ENCODE measurements around the gene SPCS1. TPM values are rescaled to one million over a fixed set of nuclear protein-coding genes. Genes with fewer than 3 reads are reported as not detected.

The SPCS1 gene
- total RNA-seq, 4 donors from 2014 or later = 152 to 188 (median 162) TPM

GRCh38 chr3:52685285-52685708 lies 20.6 kb upstream of the SPCS1 start:
- intact Hi-C loops (cut with DNase I; ENCODE audit: low total_unique reads) (loop anchor here (1.0 to 10.0 kb wide), 6 partner anchors 20 to 1210 kb away; partner anchors contain the start of genes GLT8D1, ITIH4, SELENOK and STIMATE), in situ Hi-C loops (cut with MboI; ENCODE audit: low sequenced_read_pairs in 4 of 4) (no loop called here)
- TF ChIP-seq, protein P1, sequence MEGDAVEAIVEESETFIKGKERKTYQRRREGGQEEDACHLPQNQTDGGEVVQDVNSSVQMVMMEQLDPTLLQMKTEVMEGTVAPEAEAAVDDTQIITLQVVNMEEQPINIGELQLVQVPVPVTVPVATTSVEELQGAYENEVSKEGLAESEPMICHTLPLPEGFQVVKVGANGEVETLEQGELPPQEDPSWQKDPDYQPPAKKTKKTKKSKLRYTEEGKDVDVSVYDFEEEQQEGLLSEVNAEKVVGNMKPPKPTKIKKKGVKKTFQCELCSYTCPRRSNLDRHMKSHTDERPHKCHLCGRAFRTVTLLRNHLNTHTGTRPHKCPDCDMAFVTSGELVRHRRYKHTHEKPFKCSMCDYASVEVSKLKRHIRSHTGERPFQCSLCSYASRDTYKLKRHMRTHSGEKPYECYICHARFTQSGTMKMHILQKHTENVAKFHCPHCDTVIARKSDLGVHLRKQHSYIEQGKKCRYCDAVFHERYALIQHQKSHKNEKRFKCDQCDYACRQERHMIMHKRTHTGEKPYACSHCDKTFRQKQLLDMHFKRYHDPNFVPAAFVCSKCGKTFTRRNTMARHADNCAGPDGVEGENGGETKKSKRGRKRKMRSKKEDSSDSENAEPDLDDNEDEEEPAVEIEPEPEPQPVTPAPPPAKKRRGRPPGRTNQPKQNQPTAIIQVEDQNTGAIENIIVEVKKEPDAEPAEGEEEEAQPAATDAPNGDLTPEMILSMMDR (IDR thresholded peaks at IDR 0.05 in 4 of 5, conservative IDR thresholded peaks at IDR 0.05 in 1 of 5) = peak in 1 of 5 experiments; percentile 3
- TF ChIP-seq POLR2A (IDR thresholded peaks at IDR 0.05) = no peak
- Histone ChIP-seq H3K36me3 (peaks cover 0 to 50% of the 10 kb centered on the region in 2 donors), H3K9me3 (no peaks in the 10 kb centered on the region), H3K27ac (peak overlapping the region; percentile 84 to 94 (median 92)), H3K4me1 (peaks cover 31 to 42% of the 10 kb centered on the region in 2 donors), H3K4me3 (peak overlapping the region; percentile 61 to 87 (median 85)), H3K27me3 (no peaks in the 10 kb centered on the region)
- ATAC-seq = peak; percentile 89 to 93
- DNase-seq = peak; percentile 55 to 80

DNA sequence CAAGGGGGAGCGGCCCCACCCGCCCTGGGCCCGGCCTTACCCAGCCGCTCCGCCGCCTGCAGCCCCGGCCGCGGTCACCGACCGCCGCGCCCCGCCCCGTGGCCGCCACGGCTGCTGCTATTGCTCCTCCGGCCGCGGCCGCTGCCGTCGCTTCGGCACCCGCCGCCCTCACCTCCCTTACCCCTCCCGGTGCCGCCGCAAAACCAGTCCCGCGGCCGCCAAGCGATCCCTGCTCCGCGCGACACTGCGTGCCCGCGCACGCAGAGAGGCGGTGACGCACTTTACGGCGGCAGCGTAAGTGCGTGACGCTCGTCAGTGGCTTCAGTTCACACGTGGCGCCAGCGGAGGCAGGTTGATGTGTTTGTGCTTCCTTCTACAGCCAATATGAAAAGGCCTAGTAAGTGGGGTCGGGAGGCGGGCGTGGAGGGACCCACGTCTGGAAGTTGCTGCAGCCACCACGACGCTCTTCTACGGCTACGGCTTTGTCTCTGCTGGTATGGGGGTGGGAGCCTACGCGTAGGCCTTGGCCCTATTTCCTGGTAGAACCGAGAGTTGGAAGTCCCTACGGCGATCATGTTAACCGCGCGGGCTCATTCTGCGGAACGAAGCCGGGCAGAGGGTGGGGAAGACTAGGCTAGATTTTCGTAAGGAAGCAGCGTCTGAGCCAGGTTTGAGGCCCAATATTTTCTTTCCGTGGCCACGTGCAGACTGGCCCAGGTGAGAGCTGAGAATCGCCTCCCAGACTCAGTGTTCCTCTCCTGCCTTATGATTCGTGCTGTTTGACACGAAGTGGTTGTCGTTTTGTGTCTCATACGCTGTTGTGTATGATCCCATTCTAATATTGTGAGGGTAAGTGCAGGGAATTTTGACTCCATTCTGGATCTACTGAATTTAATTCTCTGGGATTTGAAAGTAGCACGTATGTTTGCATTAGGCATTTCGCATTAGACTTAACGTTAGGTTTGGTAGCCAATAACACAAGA lies 19.9 kb upstream of the SPCS1 start, which contains the start of the genes GNL3 and PBRM1:
TSS of gene GNL3 (plus strand) at position 324 of the 983 bp plus-strand sequence. CDS start at position 385, 61 bp downstream.
TSS of gene PBRM1 (minus strand) at position 205 of the 983 bp plus-strand sequence.
- intact Hi-C loops (cut with DNase I; ENCODE audit: low total_unique reads) (loop anchor here (1.0 to 10.0 kb wide), 6 partner anchors 19 to 1209 kb away; partner anchors contain the start of genes GLT8D1, ITIH4, SELENOK and STIMATE), in situ Hi-C loops (cut with MboI; ENCODE audit: low sequenced_read_pairs in 4 of 4) (no loop called here)
- H3K4me1 ChIP-seq = peaks cover 31 to 42% of the 10 kb centered on the region in 2 donors
- no peaks in the 10 kb centered on the region for H3K9me3 ChIP-seq
- peak; percentile 96 to 98 for ATAC-seq
- peak within 1 kb of the TSS; percentile 85 to 94 (median 86) for H3K4me3 ChIP-seq
- H3K27me3 ChIP-seq = no peaks in the 10 kb centered on the region
- peaks cover 0 to 50% of the 10 kb centered on the region in 2 donors for H3K36me3 ChIP-seq
- H3K27ac ChIP-seq = peak within 1 kb of the TSS; percentile 84 to 94 (median 92)
- peak; percentile 89 to 91 for TF ChIP-seq POLR2A (IDR thresholded peaks at IDR 0.05)
- TF ChIP-seq, protein P1 (IDR thresholded peaks at IDR 0.05 in 4 of 5, conservative IDR thresholded peaks at IDR 0.05 in 1 of 5) = peak in 1 of 5 experiments; percentile 20
- peak; percentile 88 to 93 for DNase-seq

- ATAC-seq = no peak
- no peak for DNase-seq
- Histone ChIP-seq H3K9me3 (no peaks in the 10 kb centered on the region), H3K36me3 (peaks cover 0 to 64% of the 10 kb centered on the region in 2 donors), H3K4me1 (peaks cover 23 to 26% of the 10 kb centered on the region in 2 donors), H3K4me3 (no peak overlapping the region), H3K27me3 (no peaks in the 10 kb centered on the region), H3K27ac (no peak overlapping the region)
- TF ChIP-seq, protein P1 (IDR thresholded peaks at IDR 0.05 in 4 of 5, conservative IDR thresholded peaks at IDR 0.05 in 1 of 5) = no peak
- no peak for TF ChIP-seq POLR2A (IDR thresholded peaks at IDR 0.05)
- intact Hi-C loops (cut with DNase I; ENCODE audit: low total_unique reads) = loop anchor here (5.0 to 10.0 kb wide), 4 partner anchors 144 to 1207 kb away; partner anchors contain the start of genes ITIH4, SELENOK and STIMATE
- in situ Hi-C loops (cut with MboI; ENCODE audit: low sequenced_read_pairs in 4 of 4) = no loop called here
These were observed 17.6 kb upstream of the SPCS1 start for GRCh38 chr3:52688266-52688665.

DNA sequence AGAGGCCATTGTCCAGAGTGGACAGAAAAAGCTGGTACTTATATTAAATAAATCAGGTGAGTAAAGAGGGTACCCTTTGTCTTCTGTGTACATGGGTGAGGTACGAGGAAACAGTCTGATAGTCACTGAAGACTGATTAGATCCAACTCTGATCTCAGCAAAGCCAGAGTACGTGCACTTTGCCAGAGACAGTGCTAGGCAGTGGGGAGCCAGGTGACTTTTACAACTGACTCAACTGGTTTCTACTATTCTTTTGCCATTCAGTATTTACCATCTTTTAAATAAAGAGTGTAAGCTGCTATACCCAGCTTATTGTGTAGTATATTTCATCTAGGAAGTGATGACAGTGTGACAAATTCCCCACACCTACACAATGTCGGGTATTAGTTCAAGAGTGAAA lies 16.8 kb upstream of the SPCS1 start:
- Histone ChIP-seq H3K36me3 (peaks cover 4 to 72% of the 10 kb centered on the region in 2 donors), H3K27me3 (no peaks in the 10 kb centered on the region), H3K9me3 (no peaks in the 10 kb centered on the region), H3K4me1 (peaks cover 18 to 22% of the 10 kb centered on the region in 2 donors), H3K27ac (no peak overlapping the region), H3K4me3 (no peak overlapping the region)
- in situ Hi-C loops (cut with MboI; ENCODE audit: low sequenced_read_pairs in 4 of 4) (no loop called here), intact Hi-C loops (cut with DNase I; ENCODE audit: low total_unique reads) (loop anchor here (5.0 to 10.0 kb wide), 4 partner anchors 143 to 1206 kb away; partner anchors contain the start of genes ITIH4, SELENOK and STIMATE)
- DNase-seq (no peak), ATAC-seq (no peak)
- TF ChIP-seq POLR2A (IDR thresholded peaks at IDR 0.05) = no peak
- TF ChIP-seq, protein P1 (IDR thresholded peaks at IDR 0.05 in 4 of 5, conservative IDR thresholded peaks at IDR 0.05 in 1 of 5) = no peak
